GM23248 (cell line): Measurements from ENCODE around the gene TFCP2L1.

ENCODE experiments used
- EZH2 ChIP-seq: fragments of 200-600 bp; sonication (generic); IDR thresholded peaks from 2 replicates; pipeline ENCODE4 v1.6.1; 2018; ENCODE audit warnings: antibody characterized with exemption, mild to moderate bottlenecking; ENCODE audit not compliant: insufficient read depth, poor library complexity, severe bottlenecking
- EZH2phosphoT487 ChIP-seq: fragments of 200-600 bp; sonication (generic); IDR thresholded peaks from 2 replicates; pipeline ENCODE4 v1.6.1; 2018; ENCODE audit warnings: antibody characterized with exemption, moderate library complexity, mild to moderate bottlenecking, low read depth; ENCODE audit not compliant: insufficient read depth

- no peak for TF ChIP-seq EZH2
- TF ChIP-seq EZH2phosphoT487 = no peak
These were observed 92.4 kb downstream of the TFCP2L1 start for GRCh38 chr2:121192576-121192975.
